ENCODE data around the gene SEBOX. TPM values are rescaled to one million over a fixed set of nuclear protein-coding genes. Genes with fewer than 3 reads are reported as not detected.
A peak's percentile ranks its signal among the peaks of the same experiment; 100 is the strongest.

Gene SEBOX
- total and polyA plus RNA-seq, 2 of the 8 experiments (the other 6 are each of a cell fraction or from before 2014, with no cell fraction given): not detected

GRCh38 chr17:28381141-28381825 lies 16.3 kb upstream of the SEBOX start (continued):
- TF ChIP-seq, protein P1, sequence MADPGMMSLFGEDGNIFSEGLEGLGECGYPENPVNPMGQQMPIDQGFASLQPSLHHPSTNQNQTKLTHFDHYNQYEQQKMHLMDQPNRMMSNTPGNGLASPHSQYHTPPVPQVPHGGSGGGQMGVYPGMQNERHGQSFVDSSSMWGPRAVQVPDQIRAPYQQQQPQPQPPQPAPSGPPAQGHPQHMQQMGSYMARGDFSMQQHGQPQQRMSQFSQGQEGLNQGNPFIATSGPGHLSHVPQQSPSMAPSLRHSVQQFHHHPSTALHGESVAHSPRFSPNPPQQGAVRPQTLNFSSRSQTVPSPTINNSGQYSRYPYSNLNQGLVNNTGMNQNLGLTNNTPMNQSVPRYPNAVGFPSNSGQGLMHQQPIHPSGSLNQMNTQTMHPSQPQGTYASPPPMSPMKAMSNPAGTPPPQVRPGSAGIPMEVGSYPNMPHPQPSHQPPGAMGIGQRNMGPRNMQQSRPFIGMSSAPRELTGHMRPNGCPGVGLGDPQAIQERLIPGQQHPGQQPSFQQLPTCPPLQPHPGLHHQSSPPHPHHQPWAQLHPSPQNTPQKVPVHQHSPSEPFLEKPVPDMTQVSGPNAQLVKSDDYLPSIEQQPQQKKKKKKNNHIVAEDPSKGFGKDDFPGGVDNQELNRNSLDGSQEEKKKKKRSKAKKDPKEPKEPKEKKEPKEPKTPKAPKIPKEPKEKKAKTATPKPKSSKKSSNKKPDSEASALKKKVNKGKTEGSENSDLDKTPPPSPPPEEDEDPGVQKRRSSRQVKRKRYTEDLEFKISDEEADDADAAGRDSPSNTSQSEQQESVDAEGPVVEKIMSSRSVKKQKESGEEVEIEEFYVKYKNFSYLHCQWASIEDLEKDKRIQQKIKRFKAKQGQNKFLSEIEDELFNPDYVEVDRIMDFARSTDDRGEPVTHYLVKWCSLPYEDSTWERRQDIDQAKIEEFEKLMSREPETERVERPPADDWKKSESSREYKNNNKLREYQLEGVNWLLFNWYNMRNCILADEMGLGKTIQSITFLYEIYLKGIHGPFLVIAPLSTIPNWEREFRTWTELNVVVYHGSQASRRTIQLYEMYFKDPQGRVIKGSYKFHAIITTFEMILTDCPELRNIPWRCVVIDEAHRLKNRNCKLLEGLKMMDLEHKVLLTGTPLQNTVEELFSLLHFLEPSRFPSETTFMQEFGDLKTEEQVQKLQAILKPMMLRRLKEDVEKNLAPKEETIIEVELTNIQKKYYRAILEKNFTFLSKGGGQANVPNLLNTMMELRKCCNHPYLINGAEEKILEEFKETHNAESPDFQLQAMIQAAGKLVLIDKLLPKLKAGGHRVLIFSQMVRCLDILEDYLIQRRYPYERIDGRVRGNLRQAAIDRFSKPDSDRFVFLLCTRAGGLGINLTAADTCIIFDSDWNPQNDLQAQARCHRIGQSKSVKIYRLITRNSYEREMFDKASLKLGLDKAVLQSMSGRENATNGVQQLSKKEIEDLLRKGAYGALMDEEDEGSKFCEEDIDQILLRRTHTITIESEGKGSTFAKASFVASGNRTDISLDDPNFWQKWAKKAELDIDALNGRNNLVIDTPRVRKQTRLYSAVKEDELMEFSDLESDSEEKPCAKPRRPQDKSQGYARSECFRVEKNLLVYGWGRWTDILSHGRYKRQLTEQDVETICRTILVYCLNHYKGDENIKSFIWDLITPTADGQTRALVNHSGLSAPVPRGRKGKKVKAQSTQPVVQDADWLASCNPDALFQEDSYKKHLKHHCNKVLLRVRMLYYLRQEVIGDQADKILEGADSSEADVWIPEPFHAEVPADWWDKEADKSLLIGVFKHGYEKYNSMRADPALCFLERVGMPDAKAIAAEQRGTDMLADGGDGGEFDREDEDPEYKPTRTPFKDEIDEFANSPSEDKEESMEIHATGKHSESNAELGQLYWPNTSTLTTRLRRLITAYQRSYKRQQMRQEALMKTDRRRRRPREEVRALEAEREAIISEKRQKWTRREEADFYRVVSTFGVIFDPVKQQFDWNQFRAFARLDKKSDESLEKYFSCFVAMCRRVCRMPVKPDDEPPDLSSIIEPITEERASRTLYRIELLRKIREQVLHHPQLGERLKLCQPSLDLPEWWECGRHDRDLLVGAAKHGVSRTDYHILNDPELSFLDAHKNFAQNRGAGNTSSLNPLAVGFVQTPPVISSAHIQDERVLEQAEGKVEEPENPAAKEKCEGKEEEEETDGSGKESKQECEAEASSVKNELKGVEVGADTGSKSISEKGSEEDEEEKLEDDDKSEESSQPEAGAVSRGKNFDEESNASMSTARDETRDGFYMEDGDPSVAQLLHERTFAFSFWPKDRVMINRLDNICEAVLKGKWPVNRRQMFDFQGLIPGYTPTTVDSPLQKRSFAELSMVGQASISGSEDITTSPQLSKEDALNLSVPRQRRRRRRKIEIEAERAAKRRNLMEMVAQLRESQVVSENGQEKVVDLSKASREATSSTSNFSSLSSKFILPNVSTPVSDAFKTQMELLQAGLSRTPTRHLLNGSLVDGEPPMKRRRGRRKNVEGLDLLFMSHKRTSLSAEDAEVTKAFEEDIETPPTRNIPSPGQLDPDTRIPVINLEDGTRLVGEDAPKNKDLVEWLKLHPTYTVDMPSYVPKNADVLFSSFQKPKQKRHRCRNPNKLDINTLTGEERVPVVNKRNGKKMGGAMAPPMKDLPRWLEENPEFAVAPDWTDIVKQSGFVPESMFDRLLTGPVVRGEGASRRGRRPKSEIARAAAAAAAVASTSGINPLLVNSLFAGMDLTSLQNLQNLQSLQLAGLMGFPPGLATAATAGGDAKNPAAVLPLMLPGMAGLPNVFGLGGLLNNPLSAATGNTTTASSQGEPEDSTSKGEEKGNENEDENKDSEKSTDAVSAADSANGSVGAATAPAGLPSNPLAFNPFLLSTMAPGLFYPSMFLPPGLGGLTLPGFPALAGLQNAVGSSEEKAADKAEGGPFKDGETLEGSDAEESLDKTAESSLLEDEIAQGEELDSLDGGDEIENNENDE (IDR thresholded peaks at IDR 0.05; ENCODE audit: insufficient replicate concordance, low read length): no peak
- TF ChIP-seq CBX5 (IDR thresholded peaks at IDR 0.05; ENCODE audit: low read depth, low read length) (no peak), RNF2 (IDR thresholded peaks at IDR 0.05; ENCODE audit: borderline replicate concordance, low read depth, low read length, missing control alignments, poor library complexity, severe bottlenecking) (peak; percentile 40), POLR2AphosphoS5 (IDR thresholded peaks at IDR 0.05; ENCODE audit: low read depth, low read length) (no peak), RXRA (IDR thresholded peaks at IDR 0.05; ENCODE audit: insufficient read depth, low read depth, low read length) (no peak), NANOG (IDR thresholded peaks at IDR 0.05; ENCODE audit: insufficient read depth, low read depth, low read length, poor library complexity, severe bottlenecking) (no peak), KDM4A (IDR thresholded peaks at IDR 0.05; ENCODE audit: low read depth, low read length, severe bottlenecking) (peak; percentile 89), SP2 (IDR thresholded peaks at IDR 0.05; ENCODE audit: low read length) (no peak), CTBP2 (IDR thresholded peaks at IDR 0.05; ENCODE audit: borderline replicate concordance, insufficient read depth, insufficient read length, low read length) (no peak)
